Motor neuron (in vitro differentiated cells): ENCODE results near the gene PSMD3. TPM values are rescaled to one million over a fixed set of nuclear protein-coding genes. Genes with fewer than 3 reads are reported as not detected.
A peak's percentile ranks its signal among the peaks of the same experiment; 100 is the strongest.
"Not testable (repeated sequence)": the region's sequence is repeated elsewhere in the genome, so short reads cannot be mapped to it uniquely, and the experiment has no call there.

Experiments
- ATAC-seq, 8 experiments: fragments of 200-7000 bp; cut with Tn5 transposase; replicated peaks in 6 of 8; 2 replicates each; pipeline ENCODE4 v1.8.0; 2021; ENCODE audit warnings: mild to moderate bottlenecking in 8 of 8, moderate library complexity in 8 of 8
- H3K27ac ChIP-seq, 2 donors: fragments of 250-450 bp; sonication (Bioruptor Pico); 2 replicates each; pipeline ENCODE4 v1.9.0; 2021; ENCODE audit warnings: antibody characterized with exemption in 2 of 2, mild to moderate bottlenecking in 2 of 2, moderate library complexity in 1 of 2
- H3K4me1 ChIP-seq, 2 donors: fragments of 250-450 bp; sonication (Bioruptor Pico); replicated peaks in 1 of 2; 2 replicates each; pipeline ENCODE4 v1.6.1; 2021; ENCODE audit warnings: antibody characterized with exemption in 2 of 2, mild to moderate bottlenecking in 2 of 2, moderate library complexity in 1 of 2
- H3K4me3 ChIP-seq, 5 donors: fragments of 250-450 bp; sonication (Bioruptor Pico); 2 replicates each; pipeline ENCODE4 v1.9.0; 2021; ENCODE audit warnings: antibody characterized with exemption in 5 of 5, mild to moderate bottlenecking in 5 of 5, moderate library complexity in 4 of 5
- WGBS, 10 experiments: fragments of 450-650 bp; shearing (Covaris generic); methylation state at CpG; one replicate each; pipeline ENCODE4 v1.0.0; 2022; 5-methylcytosine and 5-hydroxymethylcytosine counted together
- in situ Hi-C, 9 experiments: fragments of 400-800 bp; cut with MboI; loops; one replicate each; pipeline ENCODE4 v1.15.0; 2021; ENCODE audit warnings: low sequenced_read_pairs in 9 of 9, low pct_unique_long_range_greater_than_20kb in 2 of 9; ENCODE audit not compliant: unreplicated experiment in 9 of 9
- total RNA-seq, 8 experiments: library from RNA; unstranded; fragments of 300-600 nt; gene quantifications; 2 replicates each; pipeline versions ENCODE4 v1.2.3 to v1.2.4, GENCODE V29; 2022

PSMD3 gene
- total RNA-seq, 8 experiments from 2014 or later = 71.7 to 130 (median 104) TPM

DNA sequence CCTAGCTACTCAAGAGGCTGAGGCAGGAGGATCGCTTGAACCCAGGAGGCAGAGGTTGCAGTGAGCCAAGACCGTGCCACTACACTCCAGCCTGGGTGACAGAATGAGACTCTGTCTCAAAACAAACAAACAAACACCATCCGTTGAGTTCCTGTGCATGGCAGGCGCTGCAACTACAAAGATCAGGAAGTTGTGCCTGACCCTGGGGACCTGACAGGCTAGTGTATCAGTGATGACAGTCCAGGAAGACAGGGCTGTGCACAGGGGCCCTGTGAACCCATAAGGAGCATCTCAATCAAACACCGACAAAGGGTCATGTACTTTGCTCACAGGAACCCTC lies 32.1 kb upstream of the PSMD3 start:
- ATAC-seq, H3K4me3 ChIP-seq, H3K27ac ChIP-seq, H3K4me1 ChIP-seq: not testable (repeated sequence)
- 40 to 100% (median 100%) methylated on average over 1 to 2 of the region's 5 CpGs; no CpG with 5 or more reads in 6 of the 10 experiments for WGBS, 10 experiments
- in situ Hi-C loops = loop anchor here in 1 of 9 experiments (10.0 kb wide), 1 partner anchor 54 kb away; no protein-coding TSS in a partner anchor

- in situ Hi-C loops = loop anchor here in 1 of 9 experiments (10.0 kb wide), 1 partner anchor 54 kb away; no protein-coding TSS in a partner anchor
- 9 to 89% (median 57%) methylated on average over 1 to 2 of the region's 2 CpGs for WGBS, 10 experiments
- Histone ChIP-seq H3K27ac (no peak overlapping the region), H3K4me3 (no peak overlapping the region), H3K4me1 (peaks cover 8 to 13% of the 10 kb centered on the region in 2 donors)
- no peak for ATAC-seq
These were observed 31.6 kb upstream of the PSMD3 start for GRCh38 chr17:39949028-39949427.

DNA sequence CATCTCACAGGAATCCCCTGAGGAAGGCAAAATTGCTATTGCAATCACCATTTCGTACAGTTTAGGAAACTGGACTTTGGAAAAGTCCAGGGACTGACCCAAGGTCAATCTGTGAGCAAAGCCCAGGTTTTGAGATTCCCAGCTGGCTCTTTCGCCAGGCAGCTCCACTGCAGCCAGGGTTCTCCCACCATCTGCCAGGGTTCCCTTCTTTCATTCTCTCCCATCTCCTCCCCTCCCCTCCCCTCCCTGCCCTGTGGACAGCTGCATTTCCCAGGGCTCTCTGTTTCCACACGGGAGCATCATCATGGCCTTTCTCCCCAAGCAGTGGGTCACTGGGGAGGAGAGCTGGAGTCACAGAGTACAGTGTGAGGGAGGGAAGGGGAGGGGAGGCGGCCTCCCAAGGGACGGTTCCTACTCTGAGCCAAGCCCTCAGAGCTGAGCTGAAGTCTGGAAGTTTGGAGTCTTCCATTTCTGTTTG lies 29.7 kb upstream of the PSMD3 start:
- Histone ChIP-seq H3K4me3 (no peak overlapping the region), H3K4me1 (peaks cover 8 to 13% of the 10 kb centered on the region in 2 donors), H3K27ac (no peak overlapping the region)
- in situ Hi-C loops = no loop called here
- 21 to 86% (median 80%) methylated on average over 1 to 2 of the region's 5 CpGs; no CpG with 5 or more reads in 5 of the 10 experiments for WGBS, 10 experiments
- ATAC-seq = peak in 4 of 8 experiments; percentile 10 to 30 (median 20)

GRCh38 chr17:39951924-39952679 lies 28.5 kb upstream of the PSMD3 start:
- no peak for ATAC-seq
- in situ Hi-C loops = no loop called here
- Histone ChIP-seq H3K4me3 (peak overlapping the region in 4 of 5 donors; percentile 8 to 29 (median 18)), H3K27ac (no peak overlapping the region), H3K4me1 (peaks cover 8 to 13% of the 10 kb centered on the region in 2 donors)
- WGBS, 10 experiments = 72 to 78% (median 74%) methylated on average over 5 to 8 of the region's 22 CpGs; no CpG with 5 or more reads in 6 of the 10 experiments

DNA sequence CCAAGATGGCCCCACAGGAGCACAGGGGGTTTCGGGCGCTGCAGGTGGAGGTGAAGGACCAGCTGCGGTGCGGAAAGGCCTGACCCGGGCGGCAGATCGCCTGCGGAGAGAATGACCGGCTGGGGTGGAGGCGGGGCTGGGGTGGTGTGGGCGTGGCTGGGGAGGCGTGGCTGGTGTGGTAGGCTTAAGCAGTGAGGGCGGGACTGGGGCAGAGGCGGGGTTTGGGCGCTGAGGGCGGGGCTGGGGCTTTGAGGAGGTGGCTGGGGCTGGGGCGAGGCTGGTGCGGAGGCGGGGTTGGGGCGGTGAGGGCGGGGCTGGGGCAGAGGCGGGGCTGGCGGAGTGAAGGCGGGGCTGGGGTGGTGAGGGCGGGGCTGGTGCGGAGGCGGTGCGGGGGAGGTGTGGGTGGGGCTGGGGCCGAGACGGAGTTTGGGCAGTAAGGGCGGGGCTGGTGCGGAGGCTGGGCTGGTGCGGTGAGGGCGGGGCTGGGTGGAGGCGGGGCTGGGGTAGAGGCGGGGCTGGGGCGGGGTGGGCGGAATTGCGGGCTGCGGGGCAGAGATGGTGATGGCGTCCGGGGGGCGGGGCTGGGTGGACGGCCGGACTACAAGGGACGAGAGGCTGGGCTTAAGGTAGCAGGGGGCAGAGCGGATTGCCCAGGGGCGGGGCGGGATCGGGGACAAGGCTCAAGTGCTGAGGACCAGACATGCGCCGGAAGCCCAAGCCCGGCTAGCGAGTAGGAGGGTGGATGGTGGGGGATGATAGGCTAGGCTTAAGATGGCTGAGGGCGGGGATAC lies 27.7 kb upstream of the PSMD3 start:
- in situ Hi-C loops = no loop called here
- peak overlapping the region; percentile 27 to 30 for H3K27ac ChIP-seq
- H3K4me1 ChIP-seq = peaks cover 8 to 13% of the 10 kb centered on the region in 2 donors
- peak; percentile 84 to 94 (median 88) for ATAC-seq
- no CpG with 5 or more reads among the region's 55 CpGs for WGBS, 10 experiments
- peak overlapping the region; percentile 23 to 35 (median 29) for H3K4me3 ChIP-seq

DNA sequence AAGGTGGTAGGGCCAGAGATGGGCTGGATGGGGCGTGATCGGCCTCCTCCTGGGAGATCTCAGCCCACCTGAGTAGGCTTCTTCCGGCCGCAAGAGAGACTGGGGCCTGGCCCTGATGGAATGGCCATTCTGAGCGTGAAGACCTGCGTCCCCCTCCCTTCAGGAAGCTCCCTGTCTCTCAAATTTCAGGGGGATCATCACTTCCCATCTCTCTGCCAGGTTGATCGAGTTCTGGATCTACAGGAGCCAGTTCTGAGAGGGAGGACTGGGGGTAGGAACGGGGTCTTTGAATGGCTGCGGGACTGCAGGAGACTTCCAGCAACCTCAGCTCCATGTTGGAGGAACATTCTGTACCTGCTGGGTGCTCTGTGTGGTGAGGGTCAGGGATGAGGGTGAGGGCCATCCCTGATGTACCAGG lies 27.1 kb upstream of the PSMD3 start:
- H3K27ac ChIP-seq = peak overlapping the region; percentile 27 to 30
- H3K4me1 ChIP-seq = peaks cover 8 to 13% of the 10 kb centered on the region in 2 donors
- WGBS, 10 experiments = 40% methylated on average over 1 of the region's 9 CpGs; no CpG with 5 or more reads in 9 of the 10 experiments
- peak overlapping the region; percentile 23 to 35 (median 27) for H3K4me3 ChIP-seq
- in situ Hi-C loops = no loop called here
- ATAC-seq = no peak

- H3K4me3 ChIP-seq = no peak overlapping the region
- H3K27ac ChIP-seq = no peak overlapping the region
- in situ Hi-C loops = no loop called here
- WGBS, 10 experiments = 0 to 83% (median 63%) methylated on average over 1 to 2 of the region's 4 CpGs; no CpG with 5 or more reads in 6 of the 10 experiments
- no peak for ATAC-seq
- H3K4me1 ChIP-seq = peaks cover 8 to 13% of the 10 kb centered on the region in 2 donors
These were observed 25.7 kb upstream of the PSMD3 start for GRCh38 chr17:39954876-39955275.

GRCh38 chr17:39955726-39956225 lies 24.8 kb upstream of the PSMD3 start:
- Histone ChIP-seq H3K4me3 (no peak overlapping the region), H3K4me1 (peaks cover 8 to 13% of the 10 kb centered on the region in 2 donors), H3K27ac (no peak overlapping the region)
- no peak for ATAC-seq
- WGBS, 10 experiments = 0 to 83% (median 45%) methylated on average over 1 to 3 of the region's 4 CpGs; no CpG with 5 or more reads in 4 of the 10 experiments
- in situ Hi-C loops = no loop called here

GRCh38 chr17:39960524-39961041 lies 20.0 kb upstream of the PSMD3 start:
- Histone ChIP-seq H3K4me1 (no peaks in the 10 kb centered on the region), H3K27ac (no peak overlapping the region), H3K4me3 (no peak overlapping the region)
- 20 to 100% (median 57%) methylated on average over 1 to 6 of the region's 8 CpGs; no CpG with 5 or more reads in 2 of the 10 experiments for WGBS, 10 experiments
- in situ Hi-C loops = no loop called here
- ATAC-seq = no peak

- H3K4me3 ChIP-seq = no peak within 1 kb of the TSS
- WGBS, 10 experiments = 60% methylated on average over 1 of the region's 6 CpGs; no CpG with 5 or more reads in 9 of the 10 experiments
- H3K27ac ChIP-seq = no peak within 1 kb of the TSS
- in situ Hi-C loops = no loop called here
- H3K4me1 ChIP-seq = no peaks in the 10 kb centered on the region
- ATAC-seq = no peak
These were observed 17.9 kb upstream of the PSMD3 start, which contains the start of gene GSDMA for GRCh38 chr17:39962642-39963220. Gene GSDMA (plus strand): TSS chr17:39963004. CDS start chr17:39965688, 2,684 bp downstream.

DNA sequence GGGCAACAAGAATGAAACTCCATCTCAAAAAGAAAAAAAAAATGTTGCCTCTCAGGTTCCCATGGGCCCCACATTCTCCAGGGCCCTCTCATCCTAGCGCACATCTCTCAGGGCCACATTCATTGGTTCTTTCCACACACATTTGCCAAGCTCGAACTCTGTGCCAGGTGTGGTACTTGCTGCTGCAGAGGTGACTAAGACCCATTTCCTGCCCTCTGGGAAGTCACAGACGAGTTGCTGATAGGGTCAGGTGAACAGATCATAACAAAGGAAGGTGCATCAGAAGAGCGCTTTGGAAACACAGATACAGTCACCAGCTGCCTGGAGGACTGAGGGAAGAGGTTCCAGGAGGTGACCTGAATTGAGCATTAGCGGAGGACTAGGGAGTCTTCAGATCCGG lies 16.8 kb upstream of the PSMD3 start:
- Histone ChIP-seq H3K4me3 (no peak overlapping the region), H3K4me1 (no peaks in the 10 kb centered on the region), H3K27ac (no peak overlapping the region)
- in situ Hi-C loops = no loop called here
- WGBS, 10 experiments = 64 to 100% (median 80%) methylated on average over 1 to 6 of the region's 6 CpGs; no CpG with 5 or more reads in 3 of the 10 experiments
- ATAC-seq = no peak

GRCh38 chr17:39965017-39965699 lies 15.4 kb upstream of the PSMD3 start:
- Histone ChIP-seq H3K4me3 (no peak overlapping the region), H3K4me1 (no peaks in the 10 kb centered on the region), H3K27ac (no peak overlapping the region)
- ATAC-seq = peak in 1 of 8 experiments; percentile 37
- WGBS, 10 experiments = 3 to 59% (median 40%) methylated on average over 3 to 8 of the region's 8 CpGs
- in situ Hi-C loops = no loop called here
